NCI-H345 treated with DMSO at 0.1 percent for 48 hours (cell line): Measurements from ENCODE around the gene CAMTA1.
"Not testable (repeated sequence)": the region's sequence is repeated elsewhere in the genome, so short reads cannot be mapped to it uniquely, and the experiment has no call there.

Source experiments
- DNase-seq: peaks from one replicate; lab custom pipeline; 2025; ENCODE audit not compliant: unreplicated experiment; lab: John Stamatoyannopoulos, UW

The CAMTA1 gene

GRCh38 chr1:7689307-7689706, 904.1 kb downstream of the CAMTA1 start:
- DNase-seq, result not testable (repeated sequence)

GRCh38 chr1:7690076-7690475, 904.8 kb downstream of the CAMTA1 start:
- DNase-seq, result no peak

GRCh38 chr1:7690496-7691182, 905.4 kb downstream of the CAMTA1 start:
- DNase-seq, result no peak

GRCh38 chr1:7691576-7691975, 906.3 kb downstream of the CAMTA1 start:
- DNase-seq, result no peak

GRCh38 chr1:7692005-7692404, 906.8 kb downstream of the CAMTA1 start:
- DNase-seq, result no peak

- not testable (repeated sequence) for DNase-seq
Measured at GRCh38 chr1:7693037-7693436, 907.8 kb downstream of the CAMTA1 start.

GRCh38 chr1:7693662-7694061, 908.4 kb downstream of the CAMTA1 start:
- DNase-seq, result no peak

GRCh38 chr1:7694600-7695496, 909.6 kb downstream of the CAMTA1 start:
- no peak for DNase-seq

- no peak for DNase-seq
Measured at GRCh38 chr1:7695497-7696117, 910.4 kb downstream of the CAMTA1 start.

- DNase-seq, result no peak
Measured at GRCh38 chr1:7698641-7699040, 913.4 kb downstream of the CAMTA1 start.

GRCh38 chr1:7702365-7702764, 917.1 kb downstream of the CAMTA1 start:
- DNase-seq, result peak; percentile 82

- DNase-seq, result peak; percentile 54
Measured at GRCh38 chr1:7703321-7704213, 918.3 kb downstream of the CAMTA1 start.

GRCh38 chr1:7704214-7705047, 919.2 kb downstream of the CAMTA1 start:
- peak; percentile 85 for DNase-seq

- DNase-seq, result no peak
Measured at GRCh38 chr1:7705048-7705907, 920.0 kb downstream of the CAMTA1 start.

- no peak for DNase-seq
Measured at GRCh38 chr1:7705908-7706216, 920.6 kb downstream of the CAMTA1 start.

GRCh38 chr1:7707527-7707926, 922.3 kb downstream of the CAMTA1 start:
- no peak for DNase-seq

GRCh38 chr1:7708065-7708464, 922.8 kb downstream of the CAMTA1 start:
- not testable (repeated sequence) for DNase-seq

- no peak for DNase-seq
Measured at GRCh38 chr1:7710859-7711258, 925.6 kb downstream of the CAMTA1 start.

- DNase-seq, result no peak
Measured at GRCh38 chr1:7712731-7713323, 927.6 kb downstream of the CAMTA1 start.
